H1 (cell line): ENCODE data around the gene MMP17. TPM values are rescaled to one million over a fixed set of nuclear protein-coding genes. Genes with fewer than 3 reads are reported as not detected.

ENCODE experiments used
- CTCF ChIA-PET: fragments of 300-600 bp; sonication (Branson Sonifier 250); formaldehyde crosslinking; loops from one replicate; lab custom pipeline; 2021; ENCODE audit not compliant: partially characterized antibody; lab: Charles Lee
- POLR2A ChIA-PET: fragments of 300-600 bp; sonication (Branson Sonifier 250); formaldehyde crosslinking; loops from one replicate; lab custom pipeline; 2021; ENCODE audit warnings: inconsistent platforms; ENCODE audit not compliant: partially characterized antibody; lab: Charles Lee
- DNase-seq, 2 experiments: peaks; one replicate each; pipeline versions ENCODE4 v3.0.0 to v3.0.0-alpha.2; 2010 to 2022; ENCODE audit warnings: low spot score in 2 of 2, low read depth in 1 of 2, mixed read lengths in 1 of 2
- FAIRE-seq: peaks from 2 replicates; lab custom pipeline; 2011; peaks lifted over from hg19 to GRCh38; lab: Jason Lieb, UNC
- H2AFZ ChIP-seq: 2 replicates; pipeline ENCODE4 v1.8.1; 2012; ENCODE audit warnings: low read length, inconsistent platforms
- H2AK5ac ChIP-seq: 2 replicates; pipeline ENCODE4 v1.6.1; 2013; ENCODE audit warnings: low read depth, low read length
- H2BK120ac ChIP-seq: replicated peaks from 2 replicates; pipeline ENCODE3; 2013; ENCODE audit warnings: low read depth, low read length, inconsistent platforms
- H2BK12ac ChIP-seq: 2 replicates; pipeline ENCODE4 v1.6.1; 2013; ENCODE audit warnings: low read depth, low read length
- H2BK15ac ChIP-seq: 2 replicates; pipeline ENCODE4 v1.6.1; 2013; ENCODE audit warnings: low read length
- H2BK20ac ChIP-seq: 2 replicates; pipeline ENCODE4 v1.6.1; 2013; ENCODE audit warnings: low read length
- H2BK5ac ChIP-seq: 2 replicates; pipeline ENCODE4 v1.6.1; 2013; ENCODE audit warnings: low read depth, low read length
- H3K14ac ChIP-seq: 2 replicates; pipeline ENCODE4 v1.6.1; 2013; ENCODE audit warnings: inconsistent platforms; ENCODE audit not compliant: insufficient read length
- H3K18ac ChIP-seq: 2 replicates; pipeline ENCODE4 v1.6.1; 2013; ENCODE audit warnings: low read length; ENCODE audit errors: extremely low read depth
- H3K23ac ChIP-seq: 2 replicates; pipeline ENCODE4 v1.6.1; 2013; ENCODE audit warnings: inconsistent platforms; ENCODE audit not compliant: insufficient read length
- H3K23me2 ChIP-seq: 2 replicates; pipeline ENCODE4 v1.6.1; 2013; ENCODE audit warnings: low read depth, low read length
- H3K27ac ChIP-seq: 2 replicates; pipeline ENCODE4 v1.6.1; 2011; ENCODE audit warnings: low read depth, low read length, inconsistent platforms
- H3K27me3 ChIP-seq, 4 experiments: replicated peaks in 1 of 4; 1 replicate in 1 of 4; 2 replicates in 3 of 4; pipeline versions ENCODE4 v1.6.1 to v1.8.1; 2011 to 2013; ENCODE audit warnings: low read length in 3 of 4, mild to moderate bottlenecking in 3 of 4, inconsistent platforms in 2 of 4, mixed read lengths in 2 of 4, moderate library complexity in 1 of 4; ENCODE audit not compliant: control insufficient read depth in 3 of 4, insufficient read depth in 3 of 4; ENCODE audit errors: extremely low read depth in 1 of 4
- H3K36me3 ChIP-seq, 4 experiments: 2 replicates each; pipeline versions ENCODE4 v1.6.1 to v1.8.1; 2011 to 2013; ENCODE audit warnings: mild to moderate bottlenecking in 4 of 4, low read length in 3 of 4, moderate library complexity in 2 of 4, control low read depth in 1 of 4, inconsistent platforms in 1 of 4; ENCODE audit not compliant: insufficient read depth in 4 of 4, control insufficient read depth in 2 of 4
- H3K4ac ChIP-seq: replicated peaks from 2 replicates; pipeline ENCODE3; 2013; ENCODE audit warnings: low read length, low read depth, mixed read lengths, inconsistent platforms; ENCODE audit not compliant: insufficient read length
- H3K4me1 ChIP-seq, 4 experiments: replicated peaks in 1 of 4; 1 replicate in 1 of 4; 2 replicates in 3 of 4; pipeline versions ENCODE4 v1.6.1 to v1.8.1; 2011 to 2013; ENCODE audit warnings: low read length in 3 of 4, inconsistent platforms in 2 of 4, mixed read lengths in 1 of 4; ENCODE audit not compliant: insufficient read depth in 4 of 4, control insufficient read depth in 3 of 4
- H3K4me2 ChIP-seq, 2 experiments: 2 replicates each; pipeline versions ENCODE4 v1.6.1 to v1.8.1; 2011 to 2013; ENCODE audit warnings: low read depth in 2 of 2, low read length in 2 of 2, control low read depth in 1 of 2, inconsistent platforms in 1 of 2, mild to moderate bottlenecking in 1 of 2; ENCODE audit not compliant: insufficient read depth in 1 of 2
- H3K4me3 ChIP-seq, 4 experiments: fragments of 200-600, 300-600 bp in 1 of 4; sonication (generic), shearing (Covaris generic), sonication (Bioruptor Twin) in 1 of 4; 2 replicates each; pipeline versions ENCODE4 v1.5.1 to v1.8.1; 2011 to 2016; ENCODE audit warnings: low read length in 4 of 4, low read depth in 3 of 4, control low read depth in 2 of 4, inconsistent platforms in 2 of 4, mild to moderate bottlenecking in 2 of 4, mixed read lengths in 1 of 4, moderate library complexity in 1 of 4; ENCODE audit not compliant: insufficient read depth in 2 of 4; ENCODE audit errors: extremely low read depth in 1 of 4
- H3K56ac ChIP-seq: replicated peaks from 2 replicates; pipeline ENCODE3; 2013; ENCODE audit warnings: low read depth, mild to moderate bottlenecking, mixed read lengths, low read length, inconsistent platforms; ENCODE audit not compliant: insufficient read length
- H3K79me1 ChIP-seq: 2 replicates; pipeline ENCODE4 v1.6.1; 2013; ENCODE audit warnings: low read depth, low read length, control low read depth
- H3K79me2 ChIP-seq, 2 experiments: 2 replicates each; pipeline versions ENCODE4 v1.6.1 to v1.8.1; 2012 to 2013; ENCODE audit warnings: low read length in 2 of 2, mild to moderate bottlenecking in 2 of 2, inconsistent platforms in 1 of 2; ENCODE audit not compliant: insufficient read depth in 2 of 2, control insufficient read depth in 1 of 2
- H3K9ac ChIP-seq, 4 experiments: replicated peaks in 1 of 4; 1 replicate in 1 of 4; 2 replicates in 3 of 4; pipeline versions ENCODE4 v1.6.1 to v1.8.1; 2011 to 2013; ENCODE audit warnings: low read depth in 3 of 4, low read length in 3 of 4, control low read depth in 2 of 4, mild to moderate bottlenecking in 2 of 4, moderate library complexity in 2 of 4, inconsistent platforms in 1 of 4; ENCODE audit errors: extremely low read depth in 1 of 4
- H3K9me3 ChIP-seq, 2 experiments: 2 replicates each; pipeline versions ENCODE4 v1.6.1 to v1.8.1; 2012 to 2013; ENCODE audit warnings: mild to moderate bottlenecking in 2 of 2, moderate library complexity in 2 of 2, control low read depth in 1 of 2, inconsistent platforms in 1 of 2, low read depth in 1 of 2, low read length in 1 of 2, mixed read lengths in 1 of 2; ENCODE audit not compliant: insufficient read depth in 2 of 2
- H4K20me1 ChIP-seq, 2 experiments: replicated peaks in 1 of 2; 2 replicates each; pipeline versions ENCODE3 to v1.8.1; 2011 to 2013; ENCODE audit warnings: inconsistent platforms in 2 of 2, low read length in 2 of 2, mild to moderate bottlenecking in 1 of 2; ENCODE audit not compliant: insufficient read depth in 2 of 2, control insufficient read depth in 1 of 2
- H4K5ac ChIP-seq: 2 replicates; pipeline ENCODE4 v1.6.1; 2013; ENCODE audit warnings: low read length, low read depth, mixed read lengths, inconsistent platforms; ENCODE audit not compliant: insufficient read length
- H4K8ac ChIP-seq: 2 replicates; pipeline ENCODE4 v1.8.0; 2013; ENCODE audit warnings: mild to moderate bottlenecking, moderate library complexity, low read length, inconsistent platforms; ENCODE audit not compliant: insufficient read depth; ENCODE audit errors: extremely low read depth
- H4K91ac ChIP-seq: replicated peaks from 2 replicates; pipeline ENCODE3; 2013; ENCODE audit warnings: low read length, mixed read lengths, inconsistent platforms; ENCODE audit not compliant: insufficient read length
- CBX8 ChIP-seq: fragments of 300-800, 300-1000 bp; sonication (generic); IDR thresholded peaks from 2 replicates; pipeline ENCODE4 v1.7.1; 2016; ENCODE audit warnings: low read depth, low read length, borderline replicate concordance
- EZH2 ChIP-seq: fragments of 200-600 bp; sonication (generic); IDR thresholded peaks from 2 replicates; pipeline ENCODE4 v1.7.1; 2012; ENCODE audit warnings: low read depth, mild to moderate bottlenecking, moderate library complexity, low read length, inconsistent platforms; ENCODE audit not compliant: severe bottlenecking
- JUN ChIP-seq: IDR thresholded peaks from 2 replicates; pipeline ENCODE4 v1.6.1; 2011; ENCODE audit warnings: low read depth, mild to moderate bottlenecking, improper control_type of control experiment, low read length
- NRF1 ChIP-seq: IDR thresholded peaks from 2 replicates; pipeline ENCODE4 v1.6.1; 2011; ENCODE audit warnings: mild to moderate bottlenecking, low read depth, low read length, improper control_type of control experiment
- TCF12 ChIP-seq: IDR thresholded peaks from 2 replicates; pipeline ENCODE4 v1.6.1; 2011; ENCODE audit warnings: low read depth, mild to moderate bottlenecking, low read length
- WGBS, 2 experiments: shearing (Covaris generic) in 1 of 2; methylation state at CpG; one replicate each; pipeline versions ENCODE4 v1.1.6 to v1.1.7; 2013 to 2015; ENCODE audit warnings: low lambda C conversion rate in 2 of 2, mixed read lengths in 2 of 2, inconsistent platforms in 1 of 2, low coverage in 1 of 2, missing lambda C conversion rate in 1 of 2; ENCODE audit not compliant: insufficient replicate concordance in 2 of 2, insufficient coverage in 1 of 2, insufficient read length in 1 of 2; ENCODE audit errors: extremely low coverage in 1 of 2, missing lambda C conversion rate in 1 of 2; 5-methylcytosine and 5-hydroxymethylcytosine counted together
- polyA plus RNA-seq, 7 experiments: library from polyadenylated mRNA; depleted of rRNA in 3 of 7; stranded (reverse) in 5 of 7; unstranded in 2 of 7; fragments of >200 nt in 5 of 7; fragments of 200-250 nt in 2 of 7; gene quantifications; 1 replicate in 5 of 7; 2 replicates in 1 of 7; 4 replicates in 1 of 7; pipeline versions ENCODE4 v1.2.1 to v1.2.3, GENCODE V29; 2011 to 2013; ENCODE audit warnings: missing spikeins in 2 of 7, mixed read lengths in 2 of 7
- total RNA-seq: library from RNA; stranded (reverse); fragmentation: NEBNext Ultra II Directional; extraction: Animal tissue kit (Norgen Biotek cat#: 25700); gene quantifications from 2 replicates; pipeline ENCODE4 v1.2.1, GENCODE V29; 2021

MMP17 gene
- total and polyA plus RNA-seq, 2 of the 8 experiments (the other 6 are each of a cell fraction or from before 2014, with no cell fraction given) = 41.3 to 53.8 TPM

- Histone ChIP-seq H2BK20ac (no peak overlapping the region), H3K27ac (no peak overlapping the region), H3K23me2 (no peaks in the 10 kb centered on the region), H4K5ac (no peak overlapping the region), H2BK12ac (0 out of 2 replicates have a peak overlapping the region, but pooled peaks have one; percentile 19), H3K79me2 (no peaks in the 10 kb centered on the region), H2BK120ac (no peak overlapping the region), H3K27me3 (no peaks in the 10 kb centered on the region), H2AFZ (no peak overlapping the region), H4K8ac (peak overlapping the region; percentile 5; the same call in 1 of the 2 replicates), H3K23ac (no peak overlapping the region), H3K14ac (no peak overlapping the region), H3K18ac (no peak overlapping the region), H3K36me3 (no peaks in the 10 kb centered on the region), H3K79me1 (no peaks in the 10 kb centered on the region), H3K4me3 (no peak overlapping the region), H4K91ac (no peak overlapping the region), H2BK5ac (no peak overlapping the region), H3K4me2 (no peak overlapping the region), H3K4me1 (no peaks in the 10 kb centered on the region), H3K4ac (no peak overlapping the region), H3K9me3 (peaks cover 0 to 3% of the 10 kb centered on the region in 2 experiments; a peak in 1 of 4 replicates), H2BK15ac (no peak overlapping the region), H3K9ac (no peak overlapping the region), H2AK5ac (no peak overlapping the region), H3K56ac (no peak overlapping the region), H4K20me1 (no peaks in the 10 kb centered on the region)
- ChIA-PET POLR2A (interaction anchor here (1.0 to 1.2 kb wide), 2 partner anchors 53 to 96 kb away, joined by 3 read pairs; no protein-coding TSS in a partner anchor), CTCF (no interaction called here)
- TF ChIP-seq CBX8 = no peak
- TF ChIP-seq TCF12 = no peak
- no peak for TF ChIP-seq JUN
- no peak for TF ChIP-seq NRF1
- no peak for TF ChIP-seq EZH2
- DNase-seq (no peak), FAIRE-seq (no peak)
- 93% methylated on average over 15 of the region's 16 CpGs; no CpG with 5 or more reads in 1 of the 2 experiments for WGBS, 2 experiments
These were observed 41.8 kb downstream of the MMP17 start for GRCh38 chr12:131869871-131870418.
